ENCODE data around the gene CHRM1.
"Not testable (repeated sequence)": the region's sequence is repeated elsewhere in the genome, so short reads cannot be mapped to it uniquely, and the experiment has no call there.

Gene CHRM1, protein sequence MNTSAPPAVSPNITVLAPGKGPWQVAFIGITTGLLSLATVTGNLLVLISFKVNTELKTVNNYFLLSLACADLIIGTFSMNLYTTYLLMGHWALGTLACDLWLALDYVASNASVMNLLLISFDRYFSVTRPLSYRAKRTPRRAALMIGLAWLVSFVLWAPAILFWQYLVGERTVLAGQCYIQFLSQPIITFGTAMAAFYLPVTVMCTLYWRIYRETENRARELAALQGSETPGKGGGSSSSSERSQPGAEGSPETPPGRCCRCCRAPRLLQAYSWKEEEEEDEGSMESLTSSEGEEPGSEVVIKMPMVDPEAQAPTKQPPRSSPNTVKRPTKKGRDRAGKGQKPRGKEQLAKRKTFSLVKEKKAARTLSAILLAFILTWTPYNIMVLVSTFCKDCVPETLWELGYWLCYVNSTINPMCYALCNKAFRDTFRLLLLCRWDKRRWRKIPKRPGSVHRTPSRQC

DNA sequence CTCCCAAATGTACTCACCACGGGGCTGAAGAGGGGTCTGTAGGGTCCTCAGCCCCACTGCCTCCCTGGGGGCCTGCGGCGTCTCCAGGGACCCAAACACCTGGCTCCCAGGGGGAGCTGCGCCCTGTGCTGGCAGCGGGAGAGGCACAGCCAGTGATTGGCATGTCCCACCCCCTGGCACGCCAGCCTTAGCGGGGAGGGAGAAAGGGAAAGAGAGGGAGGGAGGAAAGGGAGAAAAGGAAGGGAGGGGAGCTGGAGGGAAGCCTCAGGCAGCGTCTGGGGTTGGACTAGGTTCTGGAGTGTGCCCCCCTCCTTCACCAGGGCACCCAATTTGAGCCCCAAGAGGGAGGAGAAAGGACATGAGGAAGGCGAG lies at the start of gene CHRM1:
Gene CHRM1, minus strand, starts transcription at position 163 of the 372 bp plus-strand sequence. CDS start 10,263 bp downstream, outside the sequence.
- DNase-seq (ENCODE audit: low read depth in 3 of 3, low spot score in 1 of 3) = no peak

DNA sequence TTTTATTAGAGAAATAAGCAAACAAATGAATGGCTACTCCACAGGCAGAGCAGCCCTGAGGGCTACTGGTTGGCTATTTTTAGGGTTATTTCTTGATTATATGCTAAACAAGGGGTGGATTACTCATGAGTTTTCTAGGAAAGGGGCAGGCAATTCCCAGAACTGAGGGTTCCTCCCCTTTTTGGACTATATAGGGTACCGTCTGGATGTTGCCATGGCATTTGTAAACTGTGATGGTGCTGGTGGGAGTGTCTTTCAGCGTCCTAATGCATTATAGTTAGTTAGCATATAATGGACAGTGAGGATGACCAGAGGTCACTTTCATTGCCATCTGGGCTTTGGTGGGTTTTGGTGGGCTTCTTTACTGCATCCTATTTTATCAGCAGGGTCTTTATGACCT lies 44.4 kb upstream of the CHRM1 start:
- DNase-seq (ENCODE audit: low read depth in 3 of 3, low spot score in 1 of 3) = no peak

DNA sequence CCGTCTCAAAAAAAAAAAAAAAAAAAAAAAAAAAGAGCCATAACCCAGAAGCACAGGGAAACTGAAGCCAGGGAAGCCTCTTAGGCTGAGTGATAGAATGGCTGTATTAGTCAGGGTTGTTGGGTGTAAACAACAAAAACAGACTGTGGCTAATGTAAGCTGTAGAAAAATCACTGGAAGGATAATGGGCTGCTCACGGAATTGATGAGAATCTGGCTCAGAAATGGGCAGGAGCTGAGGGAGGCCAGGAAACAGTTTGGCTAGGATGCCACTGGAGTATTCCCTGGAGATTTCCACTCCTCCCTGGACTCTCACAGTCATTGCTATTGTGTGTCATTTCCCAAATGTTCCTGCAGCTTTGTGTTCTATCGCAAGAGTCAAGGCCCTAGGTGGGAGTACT lies 41.2 kb upstream of the CHRM1 start:
- no peak for DNase-seq (ENCODE audit: low read depth in 3 of 3, low spot score in 1 of 3)

DNA sequence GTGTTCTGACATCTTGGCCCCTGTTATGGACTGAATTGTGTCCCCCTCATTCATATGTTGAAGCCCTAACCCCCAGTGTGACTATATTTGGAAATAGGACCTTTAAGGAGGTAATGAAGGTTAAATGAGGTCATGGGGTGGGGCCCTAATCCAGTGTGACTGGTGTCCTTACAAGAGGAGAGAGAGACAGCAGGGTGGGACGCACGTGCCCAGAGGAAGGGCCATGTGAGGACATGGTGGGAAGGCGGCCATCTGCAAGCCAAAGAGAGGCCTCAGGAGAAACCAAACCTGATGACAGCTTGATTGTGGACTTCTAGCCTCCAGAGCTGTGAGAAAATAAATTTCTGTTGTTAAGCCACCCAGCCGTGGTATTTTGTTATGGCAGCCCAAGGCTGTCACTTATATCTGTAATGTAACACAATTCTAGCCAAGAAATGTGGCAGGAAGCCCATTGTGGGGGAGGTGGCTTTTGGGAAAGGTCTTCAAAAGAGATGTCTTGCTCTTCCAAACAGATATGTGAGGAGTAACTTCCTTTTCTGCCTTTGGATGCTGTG lies 39.9 kb upstream of the CHRM1 start:
- DNase-seq (ENCODE audit: low read depth in 3 of 3, low spot score in 1 of 3) = no peak

DNA sequence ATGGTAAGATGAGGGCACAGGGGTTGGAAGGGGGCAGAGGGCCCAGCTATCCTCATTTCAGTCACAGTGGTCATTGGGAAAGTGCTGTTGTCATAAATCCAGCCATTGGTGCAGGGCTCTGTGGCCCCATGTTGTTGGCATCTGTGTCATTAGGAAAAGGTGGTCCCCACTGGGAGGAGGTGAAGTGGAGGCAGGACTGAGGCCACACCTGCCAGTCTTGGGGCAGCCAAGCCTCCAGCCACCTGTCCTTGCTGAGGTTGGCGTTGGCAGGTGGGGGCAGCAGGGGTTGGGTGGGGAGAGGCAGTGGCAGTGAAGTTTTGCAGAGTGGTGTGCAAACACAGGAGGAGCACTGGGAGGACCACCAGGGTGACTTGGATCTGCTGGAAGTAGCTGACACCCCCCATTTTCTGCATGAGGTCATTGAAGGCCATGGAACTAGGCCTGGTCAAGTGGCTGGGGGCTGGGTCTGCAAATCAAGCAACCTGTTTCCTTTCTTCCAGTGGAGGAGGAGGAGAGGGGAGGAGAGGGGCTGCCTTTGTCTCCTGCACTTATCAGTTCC lies 38.3 kb upstream of the CHRM1 start:
- no peak for DNase-seq (ENCODE audit: low read depth in 3 of 3, low spot score in 1 of 3)

DNA sequence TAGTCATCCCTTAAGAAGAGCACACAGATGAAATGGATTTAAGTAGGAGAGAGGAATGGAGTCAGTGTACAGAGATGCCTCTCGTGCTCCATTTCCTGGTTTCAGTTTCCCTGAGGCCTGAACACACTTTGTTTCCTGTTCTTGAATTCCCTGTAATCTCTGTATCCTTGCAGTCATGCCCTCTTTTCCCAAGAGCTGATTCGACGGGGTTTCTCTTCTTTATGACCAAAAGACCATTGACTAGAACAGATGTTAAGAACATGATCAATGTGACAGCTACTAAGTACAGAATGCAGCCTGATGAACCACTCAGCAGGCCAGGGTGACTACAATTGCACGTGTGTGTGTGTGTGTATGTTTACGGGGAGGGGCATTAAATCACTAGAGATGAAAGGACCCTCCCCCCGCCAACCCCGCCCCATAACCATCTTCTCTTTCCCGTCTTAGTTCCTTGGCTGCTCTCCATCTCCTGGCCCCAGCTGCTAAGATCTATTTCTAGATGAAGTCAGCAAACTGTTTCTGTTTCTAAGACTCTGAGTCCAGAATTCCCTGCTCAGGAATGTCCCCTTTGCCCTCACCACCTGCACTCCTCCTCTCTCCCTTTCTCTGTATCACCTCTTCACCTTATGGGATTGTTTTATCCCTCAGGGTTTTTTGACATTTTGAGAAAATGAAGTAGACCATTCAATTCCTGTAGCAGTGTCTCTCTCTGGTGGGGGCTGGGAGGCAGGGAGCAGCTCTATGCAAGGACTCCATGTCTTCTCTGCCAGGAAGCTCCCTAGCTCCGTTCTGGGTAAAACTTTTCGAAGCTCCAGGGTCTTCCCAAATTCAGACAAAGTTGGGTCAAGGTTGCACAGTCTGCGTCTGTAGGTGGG lies 37.6 kb upstream of the CHRM1 start:
- no peak for DNase-seq (ENCODE audit: low read depth in 3 of 3, low spot score in 1 of 3)

DNA sequence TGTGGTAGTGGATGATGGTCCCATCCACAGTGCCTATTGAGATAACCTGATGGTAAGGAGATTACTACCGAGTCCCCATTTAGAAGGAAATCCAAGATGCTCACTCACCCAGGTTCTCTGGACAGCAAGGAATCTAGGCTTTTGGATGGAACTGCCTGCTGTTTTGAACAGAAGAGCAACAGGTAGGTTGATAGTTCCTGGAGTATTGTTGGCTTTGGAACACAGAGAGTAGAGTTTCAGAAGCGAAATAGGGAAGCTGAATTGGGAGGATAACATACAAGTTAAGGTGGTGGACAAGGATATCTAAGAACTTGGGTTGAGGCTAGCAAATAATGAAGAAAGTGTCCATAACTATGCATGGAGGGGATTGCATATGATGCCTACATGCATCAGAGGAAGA lies 36.0 kb upstream of the CHRM1 start:
- DNase-seq (ENCODE audit: low read depth in 3 of 3, low spot score in 1 of 3) = no peak

DNA sequence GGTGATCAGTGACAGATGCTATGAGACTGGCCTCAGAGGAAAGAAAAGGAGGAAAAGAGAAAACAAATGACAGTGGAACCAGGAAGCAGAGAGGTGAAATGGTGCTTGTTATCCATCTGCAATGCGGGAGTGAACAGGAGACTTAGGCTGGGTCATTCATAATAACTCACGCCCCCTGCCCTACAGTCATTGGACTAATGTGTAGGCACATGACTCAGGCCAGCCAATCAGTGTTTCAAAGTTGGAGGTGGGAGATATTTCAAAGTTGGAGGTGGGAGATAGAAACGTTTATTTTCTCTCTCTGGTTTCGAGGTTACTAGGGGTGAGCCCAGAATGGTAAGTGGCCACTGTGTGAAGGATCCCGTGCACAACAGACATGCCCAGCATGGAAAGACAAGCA lies 33.3 kb upstream of the CHRM1 start:
- DNase-seq (ENCODE audit: low read depth in 3 of 3, low spot score in 1 of 3) = no peak

DNA sequence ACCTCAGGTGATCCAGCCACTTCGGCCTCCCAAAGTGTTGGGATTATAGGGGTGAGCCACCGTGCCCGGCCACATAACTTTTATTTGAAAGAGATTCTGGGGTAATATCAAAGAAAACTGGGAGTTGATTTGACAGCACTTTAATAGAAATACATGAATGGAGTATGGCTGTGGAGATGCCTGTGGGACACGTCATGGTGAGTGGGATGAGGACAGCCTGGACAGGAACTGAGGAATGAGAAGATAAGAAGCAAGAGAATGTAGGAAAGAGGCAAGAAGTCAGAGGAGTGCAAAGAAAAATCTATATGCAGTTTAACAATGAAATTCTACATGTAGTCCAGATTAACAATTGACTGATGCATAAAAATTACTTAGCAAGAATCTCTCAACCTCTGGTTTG lies 32.6 kb upstream of the CHRM1 start:
- DNase-seq (ENCODE audit: low read depth in 3 of 3, low spot score in 1 of 3) = no peak

DNA sequence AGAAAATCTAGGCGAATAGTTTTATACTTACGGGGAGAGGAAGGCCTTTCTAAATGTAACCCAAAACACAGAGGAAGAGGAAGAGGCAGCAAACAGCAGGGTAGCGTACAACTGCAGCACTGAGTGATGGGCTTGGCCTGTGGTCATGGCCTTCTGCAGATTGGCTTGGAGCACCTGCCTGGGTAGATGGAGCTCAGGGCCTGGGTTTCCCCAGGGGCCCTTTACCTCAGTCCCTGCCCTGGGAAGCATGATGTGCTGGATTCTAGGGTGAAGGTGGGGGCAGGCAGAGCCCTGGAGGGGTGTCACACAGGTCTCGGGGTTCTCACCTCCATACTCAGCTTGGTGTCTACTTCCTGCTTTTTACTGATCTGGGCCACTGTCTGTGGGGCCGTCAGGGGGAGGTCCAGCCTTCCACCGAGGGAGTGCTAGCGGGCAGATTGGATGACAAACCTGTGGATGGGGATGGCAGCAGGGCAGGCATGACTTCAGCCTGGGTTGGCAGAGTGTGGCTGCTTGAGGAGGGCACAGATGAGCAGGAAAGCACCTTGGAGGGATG lies 27.7 kb upstream of the CHRM1 start:
- DNase-seq (ENCODE audit: low read depth in 3 of 3, low spot score in 1 of 3) = no peak

DNA sequence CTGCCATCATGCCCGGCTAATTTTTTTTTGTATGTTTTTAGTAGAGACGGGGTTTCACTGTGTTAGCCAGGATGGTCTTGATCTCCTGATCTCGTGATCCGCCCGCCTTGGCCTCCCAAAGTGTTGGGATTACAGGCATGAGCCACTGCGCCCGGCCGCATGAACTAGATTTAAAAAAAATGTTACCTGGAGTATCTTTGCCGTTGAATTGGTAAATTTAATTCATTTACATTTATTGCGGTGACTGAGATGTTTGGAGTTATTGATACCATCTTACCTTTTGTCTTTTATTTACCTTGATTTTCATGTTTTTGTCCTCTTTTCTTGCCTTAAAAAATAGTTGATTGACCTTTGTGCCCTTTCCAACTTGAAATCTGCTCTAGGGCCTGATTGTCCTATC lies 24.4 kb upstream of the CHRM1 start:
- DNase-seq (ENCODE audit: low read depth in 3 of 3, low spot score in 1 of 3) = not testable (repeated sequence)

DNA sequence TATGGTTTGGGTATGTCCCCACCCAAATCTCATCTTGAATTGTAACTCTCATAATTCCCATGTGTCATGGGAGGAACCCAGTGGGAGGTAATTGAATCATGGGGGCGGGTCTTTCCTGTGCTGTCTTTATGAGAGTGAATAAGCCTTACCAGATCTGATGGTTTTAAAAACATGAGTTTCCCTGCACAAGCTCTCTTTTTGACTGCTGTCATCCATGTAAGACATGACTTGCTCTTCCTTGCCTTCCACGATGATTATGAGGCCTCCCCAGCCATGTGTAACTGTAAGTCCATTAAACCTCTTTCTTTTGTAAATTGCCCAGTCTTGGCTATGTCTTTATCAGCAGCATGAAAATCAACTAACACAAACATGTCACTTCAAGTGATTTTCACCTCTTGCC lies 16.4 kb upstream of the CHRM1 start:
- DNase-seq (ENCODE audit: low read depth in 3 of 3, low spot score in 1 of 3) = not testable (repeated sequence)

DNA sequence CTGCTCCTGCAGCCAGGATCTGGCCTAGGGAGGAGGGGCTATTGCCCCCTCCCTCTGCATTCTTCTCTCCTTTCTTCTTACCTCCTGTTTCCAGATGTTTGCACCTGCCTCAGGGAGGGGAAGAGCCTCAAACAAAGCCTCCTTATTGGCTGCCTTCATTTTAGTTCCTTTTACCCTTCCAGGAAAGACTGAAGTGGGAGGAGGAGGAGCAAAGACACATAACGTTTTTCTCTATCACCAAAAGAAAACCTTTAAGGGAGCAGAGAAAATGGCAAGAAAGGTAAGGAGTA lies 13.3 kb upstream of the CHRM1 start:
- no peak for DNase-seq (ENCODE audit: low read depth in 3 of 3, low spot score in 1 of 3)

DNA sequence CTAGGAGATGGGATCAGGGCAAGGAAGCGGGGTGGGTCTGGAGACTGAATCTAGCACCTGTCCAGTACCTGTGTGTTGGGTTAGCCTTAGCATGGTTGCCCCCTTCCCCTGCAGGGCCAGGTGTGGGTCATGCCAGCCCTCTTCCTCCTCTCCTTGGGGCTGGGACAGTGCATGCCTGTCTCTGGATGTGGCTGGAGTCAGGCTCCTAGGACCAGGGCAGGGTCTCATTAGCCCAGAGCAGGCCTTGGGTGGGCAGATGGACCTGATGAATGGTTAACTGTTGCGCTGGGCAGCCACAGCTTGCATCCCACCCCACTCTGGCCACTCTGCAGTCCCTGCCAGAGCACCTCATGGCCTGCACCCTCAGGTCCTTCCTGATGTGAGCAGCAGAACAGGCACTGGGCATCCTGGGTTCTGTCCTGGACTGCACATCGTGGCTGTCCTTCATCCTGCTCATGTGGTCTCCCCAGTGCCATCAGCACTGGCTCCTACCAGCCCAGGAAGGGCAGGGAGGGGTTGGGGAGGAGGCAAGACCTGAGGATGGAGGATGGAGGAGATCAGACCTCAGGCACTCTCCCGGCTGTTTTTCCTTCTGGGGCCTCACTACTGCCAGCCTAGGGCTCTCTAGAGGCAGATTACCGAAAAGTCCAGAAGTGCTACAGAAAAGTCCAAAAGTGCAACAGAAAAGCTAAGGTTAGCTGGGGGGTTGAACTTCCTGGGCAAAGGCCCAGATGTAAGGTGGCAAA lies 12.8 kb upstream of the CHRM1 start:
- DNase-seq (ENCODE audit: low read depth in 3 of 3, low spot score in 1 of 3) = no peak

DNA sequence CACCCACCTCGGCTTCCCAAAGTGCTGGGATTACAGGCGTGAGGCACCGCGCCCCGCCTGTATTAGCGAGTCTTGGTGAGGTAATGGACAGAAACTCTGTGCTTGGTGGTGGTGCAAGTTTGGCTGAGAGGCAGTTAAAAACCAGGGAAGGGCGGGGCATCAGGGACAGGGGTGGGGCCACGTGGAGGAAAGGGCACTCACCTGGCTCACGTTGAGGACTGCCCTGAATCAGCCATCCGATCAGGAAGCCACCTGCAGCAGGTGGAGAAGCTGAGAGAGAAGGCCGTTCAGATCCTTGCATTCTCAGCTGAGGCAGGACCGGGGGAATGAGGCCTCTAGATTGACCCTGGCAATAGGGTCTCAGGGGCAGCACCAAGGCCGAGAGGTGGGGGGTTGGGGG lies 12.1 kb upstream of the CHRM1 start:
- DNase-seq (ENCODE audit: low read depth in 3 of 3, low spot score in 1 of 3) = no peak

DNA sequence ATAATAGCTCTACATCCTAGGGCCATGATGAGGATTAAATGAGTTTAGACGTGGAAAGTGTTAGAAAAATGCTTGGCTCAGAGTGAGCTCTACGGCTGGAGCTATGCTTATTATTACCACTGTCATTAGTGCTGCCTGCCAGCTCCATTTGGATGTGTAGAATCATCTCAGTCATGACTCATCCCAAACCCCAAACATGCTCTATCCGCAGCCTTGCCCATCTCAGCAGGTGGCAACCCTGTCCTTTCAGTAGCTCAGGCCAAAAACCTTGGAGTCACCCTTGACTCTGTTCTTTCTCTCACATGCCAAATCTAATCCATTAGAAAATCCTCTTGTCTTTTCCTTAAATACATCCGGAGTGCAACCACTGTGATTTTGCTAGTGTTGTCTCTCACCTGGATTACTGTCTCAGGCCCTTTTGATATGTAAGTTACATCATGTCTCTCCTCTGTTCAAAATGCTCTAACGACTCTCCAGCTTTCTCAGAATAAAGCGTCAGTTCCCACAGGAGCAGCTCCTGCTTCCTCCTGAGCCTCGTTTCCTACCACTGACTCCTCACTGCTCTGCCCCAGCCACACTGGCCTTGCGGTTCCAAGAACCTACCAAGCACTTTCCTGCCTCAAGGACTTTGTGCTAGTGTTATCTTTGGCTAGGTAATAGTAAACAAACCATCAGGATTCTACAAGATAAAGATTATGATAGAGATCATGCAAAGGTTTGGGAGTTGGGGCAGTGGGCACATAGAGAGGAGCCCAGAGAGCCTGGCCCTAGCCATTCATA lies 10.5 kb upstream of the CHRM1 start:
- DNase-seq (ENCODE audit: low read depth in 3 of 3, low spot score in 1 of 3) = no peak

DNA sequence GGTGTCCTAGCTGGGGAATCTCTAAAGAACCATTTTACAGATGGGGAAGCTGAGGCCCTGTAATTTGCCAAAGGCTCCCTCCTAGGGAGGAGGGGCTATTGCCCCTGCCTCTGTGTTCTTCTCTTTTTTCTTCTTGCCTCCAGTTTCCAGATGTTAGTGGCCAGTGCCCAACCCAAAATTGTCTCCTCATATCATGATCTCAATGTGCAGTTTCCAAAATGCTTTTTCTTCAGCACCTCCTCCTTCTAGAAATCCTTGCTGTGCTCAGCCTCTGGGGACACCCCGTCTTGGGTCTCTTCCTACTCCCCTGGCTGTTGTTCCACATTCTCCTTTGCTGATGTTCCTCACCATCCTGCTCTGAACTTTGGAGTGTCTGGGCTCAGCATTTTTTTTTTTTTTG lies 9.5 kb upstream of the CHRM1 start:
- DNase-seq (ENCODE audit: low read depth in 3 of 3, low spot score in 1 of 3) = no peak

DNA sequence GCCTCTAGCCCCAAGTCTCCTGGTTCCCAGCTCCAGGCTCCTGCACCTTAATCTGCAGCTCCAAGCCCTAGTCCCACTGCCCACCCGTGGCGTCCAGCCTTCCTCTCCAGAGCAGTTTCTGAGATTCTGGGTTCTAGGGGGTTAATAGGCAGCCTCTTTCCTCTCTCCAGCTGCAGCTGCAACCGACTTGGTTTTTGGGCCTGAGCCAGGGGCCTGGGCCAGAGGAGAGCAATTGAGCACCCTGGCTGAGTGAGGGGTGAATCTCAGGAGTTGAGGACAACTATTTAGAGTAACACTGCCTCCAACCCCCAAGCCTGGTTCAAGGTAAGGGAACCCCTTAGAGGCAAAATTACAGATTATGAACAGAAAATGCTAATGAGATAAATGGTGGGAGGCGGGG lies 9.0 kb upstream of the CHRM1 start:
- no peak for DNase-seq (ENCODE audit: low read depth in 3 of 3, low spot score in 1 of 3)

DNA sequence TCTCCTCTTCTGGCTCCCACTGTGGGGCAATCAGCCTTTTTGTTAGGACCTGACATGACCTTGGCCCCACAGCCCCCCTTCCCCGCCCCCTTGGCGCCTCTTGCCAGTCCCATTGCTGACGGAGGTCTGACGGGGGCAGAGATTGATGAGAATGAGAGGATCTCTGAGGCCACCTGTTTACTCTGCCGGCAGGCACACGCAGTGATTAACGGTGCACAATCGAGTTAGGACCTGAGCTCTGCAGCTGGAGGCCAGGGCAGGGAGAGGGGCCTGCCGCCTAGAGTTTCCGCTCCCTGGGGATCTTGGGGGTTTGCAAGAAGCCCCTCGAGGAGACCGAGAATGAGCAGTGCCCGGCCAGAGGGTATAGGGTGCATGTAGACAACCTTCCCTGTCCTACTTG lies 6.8 kb upstream of the CHRM1 start:
- no peak for DNase-seq (ENCODE audit: low read depth in 3 of 3, low spot score in 1 of 3)

Measured in stimulated activated CD4-positive, alpha-beta T cell treated with anti-CD3 and anti-CD28 coated beads, TNF-alpha, amount 100 ng/mL, for 1 hour (primary cell).